PC-9 (cell line): Measurements from ENCODE around the gene TPSG1.
"Not testable (repeated sequence)": the region's sequence is repeated elsewhere in the genome, so short reads cannot be mapped to it uniquely, and the experiment has no call there.

ENCODE experiments used
- EZH2 ChIP-seq: fragments of 200-600 bp; sonication (generic); IDR thresholded peaks from 2 replicates; pipeline ENCODE4 v1.8.0; 2017; ENCODE audit warnings: antibody characterized with exemption, low read depth
- TF ChIP-seq, protein P1 (sequence below): fragments of 200-600 bp; sonication (generic); conservative IDR thresholded peaks from 2 replicates; pipeline ENCODE4 v1.6.1; 2017; ENCODE audit warnings: mixed run types, antibody characterized with exemption, mild to moderate bottlenecking, moderate library complexity

DNA sequence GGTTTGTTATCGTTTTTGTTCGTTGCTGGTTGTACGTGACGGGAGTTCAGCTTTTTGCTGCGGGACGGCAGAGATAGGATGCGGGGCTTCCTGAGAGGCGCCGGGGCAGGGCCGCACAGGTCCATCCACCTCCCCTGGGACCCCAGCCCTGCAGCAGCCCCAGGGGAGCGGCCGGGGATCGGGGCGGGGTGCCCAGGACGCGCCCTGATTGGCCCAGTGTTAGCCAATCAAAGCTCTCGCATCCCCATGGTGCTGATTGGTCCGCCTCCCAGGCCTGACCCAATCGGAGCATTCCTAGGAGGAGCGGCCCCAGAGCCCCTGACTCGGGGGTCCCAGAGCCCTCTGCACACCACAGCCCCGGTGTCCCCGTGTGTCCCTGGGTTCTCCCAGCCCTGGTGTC, 13.8 kb upstream of the TPSG1 start:
- not testable (repeated sequence) for TF ChIP-seq EZH2
- TF ChIP-seq, protein P1, sequence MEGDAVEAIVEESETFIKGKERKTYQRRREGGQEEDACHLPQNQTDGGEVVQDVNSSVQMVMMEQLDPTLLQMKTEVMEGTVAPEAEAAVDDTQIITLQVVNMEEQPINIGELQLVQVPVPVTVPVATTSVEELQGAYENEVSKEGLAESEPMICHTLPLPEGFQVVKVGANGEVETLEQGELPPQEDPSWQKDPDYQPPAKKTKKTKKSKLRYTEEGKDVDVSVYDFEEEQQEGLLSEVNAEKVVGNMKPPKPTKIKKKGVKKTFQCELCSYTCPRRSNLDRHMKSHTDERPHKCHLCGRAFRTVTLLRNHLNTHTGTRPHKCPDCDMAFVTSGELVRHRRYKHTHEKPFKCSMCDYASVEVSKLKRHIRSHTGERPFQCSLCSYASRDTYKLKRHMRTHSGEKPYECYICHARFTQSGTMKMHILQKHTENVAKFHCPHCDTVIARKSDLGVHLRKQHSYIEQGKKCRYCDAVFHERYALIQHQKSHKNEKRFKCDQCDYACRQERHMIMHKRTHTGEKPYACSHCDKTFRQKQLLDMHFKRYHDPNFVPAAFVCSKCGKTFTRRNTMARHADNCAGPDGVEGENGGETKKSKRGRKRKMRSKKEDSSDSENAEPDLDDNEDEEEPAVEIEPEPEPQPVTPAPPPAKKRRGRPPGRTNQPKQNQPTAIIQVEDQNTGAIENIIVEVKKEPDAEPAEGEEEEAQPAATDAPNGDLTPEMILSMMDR = not testable (repeated sequence)
